Measurements from ENCODE around the gene SPACA5B. TPM values are rescaled to one million over a fixed set of nuclear protein-coding genes. Genes with fewer than 3 reads are reported as not detected.
"Not testable (repeated sequence)": the region's sequence is repeated elsewhere in the genome, so short reads cannot be mapped to it uniquely, and the experiment has no call there.

The SPACA5B gene
- polyA plus RNA-seq (ENCODE audit: insufficient read length in 10 of 10), result not detected
- long read RNA-seq, donor 1, result 0 reads
- long read RNA-seq, donor 2, result 0 reads
- long read RNA-seq, donor 3, result 0 reads
- long read RNA-seq, donor 4, result 0 reads
- long read RNA-seq, donor 5, result 0 reads
- long read RNA-seq, donor 6, result 0 reads
- long read RNA-seq, donor 7, result 0 reads
- long read RNA-seq, donor 8, result 0 reads
- long read RNA-seq, donor 9, result 0 reads

DNA sequence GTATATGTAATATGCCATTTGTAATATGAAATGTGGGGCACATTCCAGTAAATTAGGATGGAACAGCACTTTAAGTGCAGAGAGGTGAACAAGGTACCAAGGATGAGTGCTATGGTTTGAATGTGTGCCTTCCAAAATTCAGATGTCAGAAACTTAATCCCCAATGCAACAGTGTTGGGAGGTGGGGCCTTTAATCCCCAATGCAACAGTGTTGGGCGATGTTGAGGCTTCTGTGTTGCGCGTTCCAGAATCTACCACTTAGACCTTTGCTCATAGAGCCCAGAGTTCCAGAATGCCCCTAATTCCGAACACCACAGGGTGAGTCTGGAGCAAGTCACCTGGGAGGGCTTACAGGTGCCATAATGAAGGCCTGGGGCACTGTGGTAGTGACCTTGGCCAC, at the start of gene SPACA5B:
SPACA5B (plus strand) TSS at position 301 of the 400 bp plus-strand sequence; CDS start at position 363, 62 bp downstream.
- DNase-seq, result not testable (repeated sequence)

DNA sequence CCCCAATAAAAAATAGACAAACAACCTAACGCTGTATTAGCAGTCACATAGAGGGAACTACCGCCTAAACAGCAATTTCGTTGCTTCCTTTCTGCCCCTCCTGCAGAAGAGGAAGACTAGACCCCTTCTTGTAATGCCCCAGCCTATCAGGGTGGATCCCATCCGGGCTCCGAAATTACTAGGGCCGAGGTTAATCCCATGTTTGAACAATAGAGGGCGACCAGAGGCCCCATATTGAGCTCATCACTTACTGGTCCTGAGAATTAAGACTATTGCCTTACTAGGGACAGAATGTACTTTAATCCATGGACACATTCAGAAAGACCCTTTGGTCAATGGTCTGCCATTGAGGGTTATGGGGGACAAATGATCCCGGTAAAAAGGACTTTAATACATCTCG, 47.2 kb upstream of the SPACA5B start:
- peak; percentile 3 to 60 (median 20) for DNase-seq

DNA sequence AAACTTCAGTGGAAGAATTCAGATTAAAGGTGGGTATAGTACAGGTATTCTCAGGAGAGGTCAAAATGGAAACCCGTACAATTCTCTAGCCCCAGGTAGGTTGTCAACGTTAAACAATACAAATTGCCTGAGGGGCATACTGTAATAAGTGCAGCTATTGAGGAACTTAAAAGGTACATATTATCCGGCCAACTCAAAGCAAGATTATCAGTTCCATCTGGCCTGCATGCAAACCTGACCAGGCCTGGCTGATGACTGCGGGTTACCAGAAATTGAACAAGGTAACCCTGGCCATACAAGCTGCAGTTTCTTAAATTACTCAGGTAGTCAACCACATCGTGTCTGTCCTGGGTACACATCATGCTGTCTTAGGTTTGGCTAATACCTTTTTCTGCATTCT, 46.7 kb upstream of the SPACA5B start:
- no peak for DNase-seq

DNA sequence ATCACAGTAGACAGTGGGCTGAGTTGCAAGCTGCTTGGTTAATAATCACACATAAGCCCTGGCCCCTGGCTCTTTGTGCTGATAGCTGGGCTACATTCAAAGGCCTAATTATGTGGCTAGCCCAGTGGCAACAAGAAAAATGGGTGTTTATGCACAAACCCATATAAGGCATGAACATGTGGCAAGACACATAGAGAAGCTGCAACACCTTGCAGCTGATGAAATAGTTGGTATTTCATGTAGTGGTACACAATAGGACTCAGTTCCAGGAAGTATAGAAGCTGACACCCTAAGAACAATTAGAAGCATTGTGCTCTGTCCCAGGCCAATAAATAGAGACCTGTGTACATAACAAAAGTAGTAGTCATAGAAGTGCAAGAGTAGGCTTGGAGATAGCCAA, 44.3 kb upstream of the SPACA5B start:
- DNase-seq, result no peak

DNA sequence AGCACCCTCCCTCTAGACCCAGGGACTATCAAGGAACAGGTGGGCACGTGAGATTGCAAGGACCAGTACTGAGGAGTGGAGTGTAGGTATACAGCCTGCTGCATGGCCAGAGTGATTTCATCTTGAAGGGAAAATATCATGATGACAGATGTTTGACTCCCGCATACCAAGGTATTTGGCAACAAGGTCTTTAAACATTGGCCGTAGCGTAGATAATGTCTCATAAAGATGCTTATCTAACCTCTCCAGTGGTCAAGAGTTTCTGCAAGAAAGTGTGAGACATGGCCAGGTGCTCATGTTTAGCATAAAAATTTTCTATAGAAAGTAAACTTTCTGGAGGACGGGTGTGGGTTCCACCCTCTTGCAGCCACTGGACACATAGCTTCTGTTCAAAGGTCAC, 40.3 kb upstream of the SPACA5B start:
- DNase-seq, result no peak

DNA sequence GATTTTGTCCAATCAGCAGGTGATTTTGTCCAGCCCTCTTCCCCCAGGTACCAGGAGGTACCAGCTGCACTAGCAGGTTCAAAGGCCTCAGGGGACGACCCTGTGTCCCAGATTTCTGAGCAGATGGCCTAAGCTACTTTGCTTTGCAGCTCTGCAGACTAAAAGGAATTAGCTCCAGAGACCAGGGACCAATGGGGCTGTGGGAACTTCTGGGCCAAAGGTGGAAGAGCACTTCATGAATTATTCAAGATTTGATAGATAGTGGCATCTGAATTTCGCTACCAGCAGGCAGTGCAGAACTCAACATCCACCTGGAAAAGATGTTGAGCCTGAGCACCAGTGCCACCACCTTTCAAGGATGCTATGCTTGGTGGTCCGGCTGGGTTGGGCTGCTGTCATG, 37.9 kb upstream of the SPACA5B start:
- not testable (repeated sequence) for DNase-seq

DNA sequence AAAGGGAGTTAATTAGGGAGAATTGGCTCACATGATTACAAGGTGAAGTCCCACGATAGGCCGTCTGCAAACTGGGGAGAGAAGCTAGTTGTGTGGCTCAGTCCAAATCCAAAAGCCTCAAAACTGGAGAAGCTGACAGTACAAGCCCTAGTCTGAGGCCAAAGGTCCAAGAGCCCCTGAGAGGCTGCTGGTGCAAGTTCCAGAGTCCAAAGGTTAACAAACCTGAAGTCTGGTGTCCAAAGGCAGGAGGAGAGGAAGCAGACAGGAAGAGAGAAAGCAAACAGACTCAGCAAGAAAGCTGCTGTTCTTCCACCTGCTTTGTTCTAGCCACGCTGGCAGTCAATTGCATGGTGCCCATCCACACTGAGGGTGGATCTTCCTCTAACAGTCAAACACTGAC, 29.0 kb upstream of the SPACA5B start:
- DNase-seq, result no peak

DNA sequence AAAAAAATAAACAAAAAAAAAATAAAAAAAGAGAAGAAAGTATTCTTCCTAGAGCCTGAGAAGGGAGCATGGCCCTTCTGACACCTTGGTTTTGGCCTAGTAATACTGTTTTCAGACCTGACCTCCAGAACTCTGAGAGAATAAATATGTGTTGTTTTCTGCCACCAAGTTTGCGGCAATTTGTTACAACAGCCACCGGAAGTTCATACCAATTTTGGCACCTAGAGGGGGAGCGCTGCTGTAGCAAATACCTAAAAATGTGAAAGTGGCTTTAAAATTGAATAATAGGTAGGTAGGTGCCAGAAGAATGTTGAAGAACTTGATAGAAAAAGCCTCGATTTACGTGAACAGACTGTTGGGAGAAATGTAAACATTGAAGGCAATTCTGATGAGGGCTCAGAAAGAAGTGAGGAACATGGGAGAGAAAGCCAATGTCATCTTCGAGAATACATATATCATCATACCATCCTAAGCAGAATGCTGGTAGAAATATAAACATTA, 27.5 kb upstream of the SPACA5B start:
- no peak for DNase-seq

DNA sequence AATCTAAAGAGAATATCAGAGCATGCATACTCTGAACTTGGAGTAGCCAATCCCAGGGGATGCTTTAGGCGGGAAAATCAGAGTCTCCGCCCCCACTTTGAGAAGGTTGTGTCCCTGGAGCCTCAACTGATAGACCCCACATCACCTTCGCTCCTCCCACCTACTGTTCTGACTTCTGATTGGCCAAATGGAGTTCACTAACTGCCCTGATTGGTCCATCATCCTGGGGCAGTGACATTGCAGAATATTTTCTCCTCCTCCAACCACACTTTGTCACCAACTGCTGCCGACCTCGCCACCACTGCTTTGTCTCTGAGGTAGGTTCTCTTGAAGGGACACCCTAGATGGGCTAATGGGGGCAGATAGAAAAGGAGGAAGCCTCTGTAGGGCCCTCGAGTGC, 22.7 kb upstream of the SPACA5B start:
- no peak for DNase-seq

DNA sequence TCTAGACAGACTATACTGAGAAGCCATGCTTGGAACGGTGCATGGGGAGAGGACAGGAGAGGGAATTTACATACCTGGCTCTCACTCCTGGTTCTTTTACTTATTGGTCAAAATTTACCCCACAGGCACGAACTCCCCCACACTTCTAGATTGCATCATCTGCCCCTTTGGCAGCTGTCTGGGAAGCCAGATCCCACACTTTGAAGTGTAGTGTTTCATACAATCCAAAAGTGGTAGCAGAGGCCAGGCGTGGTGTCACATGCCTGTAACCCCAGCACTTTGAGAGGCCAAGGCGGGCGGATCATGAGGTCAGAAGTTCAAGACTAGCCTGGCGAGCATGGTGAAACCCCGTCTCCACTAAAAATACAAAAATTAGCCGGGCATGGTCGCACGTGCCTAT, 5.1 kb upstream of the SPACA5B start:
- not testable (repeated sequence) for DNase-seq

DNA sequence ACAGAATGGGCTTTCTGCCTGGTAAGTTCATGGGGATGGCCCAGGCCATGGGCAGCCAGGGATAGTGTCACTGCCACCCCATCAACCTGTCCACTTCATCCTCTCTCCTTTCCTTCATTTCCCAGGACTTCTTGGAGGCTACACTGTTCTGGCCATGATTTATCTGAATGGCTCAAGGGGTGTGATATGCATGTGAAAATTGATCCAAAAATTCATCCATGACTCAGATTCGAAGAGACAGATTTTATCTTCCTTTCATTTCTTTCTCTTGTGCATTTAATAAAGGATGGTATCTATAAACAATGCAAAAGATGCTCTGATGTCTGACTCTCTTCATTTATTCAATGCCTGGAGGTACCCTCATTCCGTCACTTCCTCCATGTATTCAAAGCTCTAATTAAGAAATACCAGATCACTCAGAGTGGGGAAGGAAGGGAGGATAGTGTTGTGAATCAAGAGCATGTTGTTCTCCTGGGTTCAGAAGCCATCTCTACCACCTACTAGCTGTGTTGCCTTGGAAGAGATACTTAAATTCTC, 1.9 kb downstream of the SPACA5B start:
- not testable (repeated sequence) for DNase-seq

DNA sequence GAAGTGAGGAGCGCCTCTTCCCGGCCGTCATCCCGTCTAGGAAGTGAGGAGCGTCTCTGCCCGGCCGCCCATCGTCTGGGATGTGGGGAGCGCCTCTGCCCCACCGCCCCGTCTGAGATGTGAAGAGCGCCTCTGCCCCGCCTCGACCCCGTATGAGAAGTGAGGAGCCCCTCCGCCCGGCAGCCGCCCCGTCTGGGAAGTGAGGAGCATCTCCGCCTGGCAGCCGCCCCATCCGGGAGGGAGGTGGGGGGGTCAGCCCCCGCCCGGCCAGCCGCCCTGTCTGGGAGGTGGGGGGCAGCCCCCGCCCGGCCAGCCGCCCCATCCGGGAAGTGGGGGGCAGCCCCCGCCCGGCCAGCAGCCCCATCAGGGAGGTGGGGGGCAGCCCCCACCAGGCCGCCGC, 8.7 kb downstream of the SPACA5B start:
- DNase-seq, result not testable (repeated sequence)

DNA sequence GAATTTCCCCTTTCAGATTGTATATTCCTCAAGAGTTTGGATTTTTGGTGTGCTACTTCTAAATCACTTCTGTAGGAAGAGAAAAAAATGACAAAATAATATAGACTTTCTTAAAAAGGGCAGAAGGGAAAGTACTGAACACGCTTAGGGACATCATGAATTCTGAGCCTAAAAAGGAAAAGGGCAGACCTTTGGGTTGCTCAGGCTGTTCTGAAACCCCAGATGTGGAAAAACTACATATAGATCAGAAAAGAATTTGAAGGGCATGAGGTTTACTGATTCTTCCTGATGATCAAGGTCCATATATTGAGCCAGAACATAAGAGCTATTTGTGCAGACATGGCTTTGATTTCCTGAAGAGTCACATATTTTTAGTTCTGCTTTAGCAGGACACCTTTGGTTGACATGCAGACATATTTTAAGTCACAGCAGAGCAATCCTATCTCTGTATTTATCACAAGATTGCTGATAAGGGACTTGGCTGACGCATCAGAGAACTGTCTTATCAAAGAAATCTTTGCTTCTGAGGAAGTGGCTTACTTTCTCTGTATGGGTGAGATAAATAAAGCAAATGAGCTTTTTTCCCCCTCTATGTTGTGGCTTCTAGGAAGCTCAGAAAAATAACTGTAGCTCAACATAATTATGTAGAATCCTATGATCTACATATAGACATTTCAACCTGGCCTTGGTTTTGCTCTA, 11.5 kb downstream of the SPACA5B start:
- not testable (repeated sequence) for DNase-seq

DNA sequence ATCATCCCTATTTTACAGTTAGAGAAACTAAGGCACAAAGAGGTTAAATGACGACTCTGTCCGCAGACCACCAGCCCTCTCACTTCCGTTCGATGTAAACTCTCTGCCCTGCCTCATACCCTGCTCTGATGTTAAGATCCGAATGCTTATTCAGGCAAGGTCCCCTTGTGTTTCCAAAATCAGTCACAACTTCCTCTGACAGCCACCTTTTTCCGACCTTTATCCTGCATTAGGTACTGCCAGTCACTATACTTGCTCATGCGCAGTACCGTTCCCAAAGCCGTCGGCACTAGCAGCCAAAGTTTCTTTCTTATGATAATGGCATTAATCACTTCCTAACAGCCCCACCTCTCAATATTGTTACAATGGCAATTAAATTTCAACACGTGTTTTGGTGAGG, 12.3 kb downstream of the SPACA5B start:
- DNase-seq, result not testable (repeated sequence)

DNA sequence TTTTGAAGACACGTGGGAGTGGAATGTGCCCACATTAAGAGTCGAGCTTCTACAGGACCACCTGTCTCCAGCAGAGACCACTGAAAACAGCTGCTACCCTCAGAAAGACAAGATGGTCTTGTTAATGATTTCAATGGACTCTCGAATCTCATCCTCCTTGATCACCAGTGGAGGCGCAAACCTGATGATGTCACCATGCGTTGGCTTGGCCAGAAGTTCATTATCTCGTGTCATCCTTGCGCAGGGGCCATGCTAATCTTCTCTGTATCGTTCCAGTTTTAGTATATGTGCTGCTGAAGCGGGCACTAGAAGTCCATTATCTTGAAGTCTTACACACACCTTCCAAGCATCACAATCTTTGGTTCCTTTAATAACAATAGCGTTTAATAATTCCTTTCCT, 23.3 kb downstream of the SPACA5B start:
- DNase-seq, result no peak

DNA sequence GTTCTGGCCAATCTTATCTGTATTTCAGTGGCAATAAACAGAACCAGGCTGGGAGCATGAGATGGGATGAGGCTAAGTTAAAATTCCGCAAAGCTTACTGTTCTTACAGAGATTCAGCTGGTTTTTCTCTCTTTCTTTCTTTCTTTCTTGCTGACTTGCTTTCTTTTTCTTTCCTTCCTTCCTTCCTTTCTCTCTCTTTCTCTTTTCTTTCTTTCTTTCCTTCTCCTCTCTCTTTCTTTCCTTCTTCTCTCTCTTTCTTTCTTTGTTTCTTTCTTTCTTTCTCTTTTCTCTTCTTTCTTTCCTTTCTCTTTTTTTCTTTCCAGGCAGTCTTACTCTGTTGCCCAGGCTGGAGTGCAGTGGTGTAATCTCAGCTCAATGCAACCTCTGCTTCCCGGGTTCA, 24.4 kb downstream of the SPACA5B start:
- DNase-seq, result no peak

DNA sequence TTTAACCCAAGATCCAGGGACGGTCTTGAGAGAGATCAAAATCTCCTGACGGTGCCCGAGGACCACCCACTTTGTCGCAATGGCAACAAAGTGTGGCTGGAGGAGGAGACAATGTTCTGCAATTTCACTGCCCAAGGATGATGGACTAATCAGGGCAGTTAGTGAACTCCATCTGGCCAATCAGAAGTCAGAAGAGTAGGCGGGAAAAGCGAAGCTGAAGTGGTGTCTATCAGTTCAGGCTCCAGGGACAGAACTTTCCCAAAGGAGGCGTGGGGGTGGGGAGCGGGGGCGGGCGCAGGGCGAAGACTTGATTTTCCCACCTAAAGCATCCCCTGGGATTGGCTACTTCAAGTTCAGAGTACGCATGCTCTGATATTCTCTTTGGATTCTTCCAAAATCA, 25.6 kb downstream of the SPACA5B start:
- no peak for DNase-seq

DNA sequence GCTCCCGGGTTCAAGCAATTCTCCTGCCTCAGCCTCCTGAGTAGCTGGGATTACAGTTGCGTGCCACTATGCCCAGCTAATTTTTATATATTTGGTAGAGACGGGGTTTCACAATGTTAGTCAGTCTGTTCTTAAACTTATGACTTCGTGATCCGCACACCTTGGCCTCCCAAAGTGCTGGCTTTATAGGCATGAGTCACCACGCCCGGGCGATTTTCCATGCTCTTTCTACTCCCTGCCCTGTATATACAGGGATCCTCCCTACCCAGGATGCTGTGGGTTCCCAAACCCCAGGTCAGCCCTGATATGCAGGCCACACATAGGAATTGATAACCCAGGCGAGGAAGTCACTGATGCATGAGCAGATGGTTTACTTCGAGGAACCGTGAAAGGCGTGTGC, 34.8 kb downstream of the SPACA5B start:
- no peak for DNase-seq

DNA sequence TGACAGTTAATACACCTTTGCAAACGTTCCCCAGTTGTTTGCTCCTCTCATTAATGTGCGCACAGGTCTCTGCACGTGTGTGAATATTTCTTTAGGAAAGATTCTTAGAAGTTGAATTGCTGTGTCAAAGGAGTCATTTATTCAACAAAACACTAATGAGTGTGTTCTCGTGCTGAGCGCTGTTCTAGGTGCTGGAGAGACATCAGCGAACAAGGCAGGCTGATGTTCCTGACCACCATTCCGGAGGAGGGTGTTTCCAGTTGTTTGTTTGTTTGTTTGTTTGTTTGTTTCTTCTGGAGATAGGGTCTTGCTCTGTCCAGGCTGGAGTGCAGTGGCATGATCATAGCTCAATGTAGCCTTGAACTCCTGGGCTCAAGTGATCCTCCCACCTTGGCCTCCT, 35.9 kb downstream of the SPACA5B start:
- DNase-seq, result not testable (repeated sequence)

DNA sequence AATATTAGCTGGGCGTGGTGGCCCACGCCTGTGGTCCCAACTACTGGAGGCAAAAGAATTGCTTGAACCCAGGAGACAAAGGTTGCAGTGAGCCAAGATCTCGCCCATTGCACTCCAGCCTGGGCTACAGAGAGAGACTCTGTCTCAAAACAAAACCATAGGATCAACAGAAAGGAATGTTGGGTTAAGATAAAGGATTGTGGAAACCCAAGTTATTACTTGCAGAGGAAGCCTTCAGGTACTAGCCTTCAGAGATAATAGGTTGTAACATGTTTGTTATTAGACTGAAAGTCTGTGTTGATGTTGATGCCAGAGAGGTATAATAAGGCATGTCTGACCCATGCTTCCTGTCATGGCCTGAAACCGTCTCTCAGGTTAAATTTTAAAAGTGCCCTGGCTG, 49.3 kb downstream of the SPACA5B start:
- no peak for DNase-seq

DNA sequence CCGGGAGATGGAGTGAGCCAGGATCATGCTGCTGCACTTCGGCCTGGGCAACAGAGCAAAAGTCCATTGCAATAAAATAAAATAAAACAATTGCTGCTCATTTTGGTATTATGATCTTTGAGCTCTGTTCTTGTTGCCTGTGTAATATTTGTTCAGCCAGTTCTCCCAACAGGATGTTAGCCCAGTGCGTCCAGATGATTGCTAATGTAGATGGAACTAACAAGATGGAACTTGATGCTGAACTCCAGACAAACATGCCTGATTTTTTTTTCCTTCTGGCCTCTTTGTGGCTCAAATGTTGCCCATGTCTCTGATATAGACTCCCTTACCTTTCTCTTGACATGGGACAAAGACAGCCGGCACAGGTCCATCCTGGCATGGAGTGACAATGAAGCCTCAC, 50.4 kb downstream of the SPACA5B start:
- DNase-seq, result no peak

DNA sequence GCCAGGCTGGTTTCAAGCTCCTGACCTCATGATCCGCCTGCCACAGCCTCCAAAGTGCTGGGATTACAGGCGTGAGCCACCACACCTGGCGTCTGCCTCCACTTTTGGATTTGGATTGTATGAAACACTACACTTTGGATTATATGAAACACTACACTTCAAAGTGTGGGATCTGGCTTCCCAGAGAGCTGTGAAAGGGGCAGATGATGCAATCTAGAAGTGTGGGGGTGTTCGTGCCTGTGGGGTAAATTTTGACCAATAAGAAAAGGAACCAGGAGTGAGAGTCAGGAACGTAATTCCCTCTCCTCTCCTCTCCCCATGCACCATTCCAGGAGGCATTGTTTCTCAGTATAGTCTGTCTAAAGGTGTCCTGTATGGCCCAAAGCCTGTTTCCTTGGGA, 51.5 kb downstream of the SPACA5B start:
- DNase-seq, result not testable (repeated sequence)

Data from muscle of back (tissue), 13 donors.